Femur (tissue), 1 donor: ENCODE data around the gene BMP10.
A peak's percentile ranks its signal among the peaks of the same experiment; 100 is the strongest.
"Not testable (repeated sequence)": the region's sequence is repeated elsewhere in the genome, so short reads cannot be mapped to it uniquely, and the experiment has no call there.

ENCODE experiments used
- DNase-seq: peaks from one replicate; pipeline ENCODE4 v3.0.0-alpha.2; 2017

The BMP10 gene

DNA sequence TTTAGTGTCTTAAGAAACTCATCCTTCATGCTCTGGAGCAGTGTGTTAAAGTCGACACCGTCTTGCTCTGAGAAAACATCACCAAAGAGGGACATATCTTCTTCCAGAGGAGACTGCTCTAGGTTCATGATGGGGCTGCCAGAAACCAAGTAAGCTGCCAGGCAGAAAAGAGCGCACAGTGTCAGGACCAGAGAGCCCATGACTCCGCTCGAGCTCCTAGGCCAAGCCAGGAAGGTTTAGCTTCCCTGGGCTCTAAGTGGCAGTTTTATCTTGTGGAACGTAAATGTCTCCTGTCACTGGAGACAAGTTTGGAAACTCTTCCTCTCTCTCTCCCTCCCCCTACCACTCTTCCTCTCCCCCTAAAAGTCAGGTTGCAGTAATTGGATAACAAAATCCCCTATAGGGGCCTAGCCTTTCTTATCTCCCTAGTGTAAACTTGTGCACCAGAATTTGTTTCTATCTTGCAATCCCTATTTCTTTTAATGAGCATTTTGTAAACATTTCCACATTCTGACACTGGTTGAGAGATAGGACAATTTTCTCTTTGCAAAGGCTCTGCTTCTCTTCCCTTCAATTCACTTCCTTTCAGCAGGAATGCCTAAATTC is at the start of gene BMP10:
Gene BMP10 (minus strand): TSS at position 239 of the 606 bp plus-strand sequence. CDS start 39 bp downstream, at position 200.
- no peak for DNase-seq

- DNase-seq = no peak
Observed at GRCh38 chr2:68920481-68921170, 49.4 kb upstream of the BMP10 start.

DNA sequence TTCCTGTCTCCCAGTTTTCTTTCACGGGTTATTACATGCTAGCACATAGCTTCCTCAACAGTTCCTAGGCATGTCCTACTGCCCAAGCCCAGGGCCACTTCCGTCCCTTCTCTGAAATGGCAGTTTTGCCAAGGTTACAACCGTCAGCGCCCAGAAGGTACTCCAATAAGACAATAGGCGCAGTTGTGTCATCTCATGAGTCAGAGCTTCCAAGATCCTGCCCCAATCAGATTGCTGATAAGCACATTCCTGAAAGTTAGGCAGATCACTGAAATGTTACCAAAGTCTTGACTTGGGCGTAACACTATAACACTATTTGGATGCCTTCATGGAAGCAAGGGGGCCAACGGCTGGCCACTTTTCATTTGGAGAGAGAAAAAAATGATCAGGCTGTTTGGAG is 47.3 kb upstream of the BMP10 start:
- no peak for DNase-seq

- DNase-seq = no peak
Observed at GRCh38 chr2:68917034-68917718, 46.0 kb upstream of the BMP10 start.

GRCh38 chr2:68916226-68916625 is 45.0 kb upstream of the BMP10 start:
- no peak for DNase-seq

GRCh38 chr2:68915393-68915792 is 44.2 kb upstream of the BMP10 start:
- DNase-seq = no peak

DNA sequence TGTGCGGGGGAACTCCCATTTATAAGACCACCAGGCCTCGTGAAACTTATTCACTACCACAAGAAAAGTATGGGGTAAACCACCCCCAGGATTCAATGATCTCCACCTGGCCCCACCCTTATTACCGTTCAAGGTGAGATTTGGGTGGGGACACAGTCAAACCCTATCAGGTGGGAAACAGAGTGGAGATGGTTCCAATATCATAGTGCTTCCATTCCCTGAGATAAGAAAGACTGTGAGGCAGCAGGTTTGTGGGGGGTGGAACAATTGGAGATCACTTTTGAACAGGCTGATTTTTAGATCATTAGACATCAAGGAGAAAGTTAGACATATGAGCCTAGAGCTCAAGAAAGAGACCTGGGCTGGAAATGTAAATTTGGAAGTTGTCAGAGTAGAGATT is 42.2 kb upstream of the BMP10 start:
- no peak for DNase-seq

GRCh38 chr2:68912732-68913131 is 41.5 kb upstream of the BMP10 start:
- DNase-seq = no peak

DNA sequence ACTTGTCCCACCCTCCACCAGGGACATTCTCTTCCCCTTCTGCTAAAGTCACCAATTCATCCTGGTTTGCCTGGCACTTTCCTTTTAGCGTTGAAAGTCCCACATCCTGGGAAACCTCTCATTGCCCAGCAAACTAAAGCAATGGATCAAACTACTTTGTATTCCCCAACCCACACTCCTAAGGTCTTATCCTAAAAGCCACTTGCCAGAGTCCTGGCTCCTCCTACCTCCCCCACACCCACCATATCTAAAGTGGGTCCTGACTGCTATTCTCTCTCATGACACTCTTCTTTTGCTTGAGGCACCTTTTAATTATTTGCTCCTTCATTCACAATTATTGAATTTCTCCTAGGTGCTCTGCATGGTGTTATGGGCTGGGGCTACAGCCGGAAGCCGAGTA is 40.9 kb upstream of the BMP10 start:
- no peak for DNase-seq

GRCh38 chr2:68911709-68912108 is 40.5 kb upstream of the BMP10 start:
- DNase-seq = no peak

DNA sequence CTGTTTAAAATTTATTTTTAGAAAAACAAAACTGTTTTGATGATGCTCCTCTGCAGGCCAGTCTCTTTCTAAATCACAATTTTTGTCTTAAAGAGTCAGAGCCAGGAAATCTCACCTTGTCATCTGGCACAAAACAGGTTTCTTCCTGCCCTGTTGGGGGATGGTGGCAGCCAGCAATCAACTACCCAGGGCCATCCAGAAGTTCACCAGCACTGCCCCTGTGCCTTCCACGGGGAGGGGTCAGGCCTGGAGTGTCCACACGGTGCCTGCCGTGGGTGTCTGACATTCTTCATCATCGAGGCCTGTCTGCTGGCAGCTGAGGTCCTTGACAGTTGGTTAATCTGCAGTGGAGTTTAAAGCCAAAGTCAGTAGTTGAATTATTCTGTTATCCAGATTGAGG is 40.0 kb upstream of the BMP10 start:
- no peak for DNase-seq

DNA sequence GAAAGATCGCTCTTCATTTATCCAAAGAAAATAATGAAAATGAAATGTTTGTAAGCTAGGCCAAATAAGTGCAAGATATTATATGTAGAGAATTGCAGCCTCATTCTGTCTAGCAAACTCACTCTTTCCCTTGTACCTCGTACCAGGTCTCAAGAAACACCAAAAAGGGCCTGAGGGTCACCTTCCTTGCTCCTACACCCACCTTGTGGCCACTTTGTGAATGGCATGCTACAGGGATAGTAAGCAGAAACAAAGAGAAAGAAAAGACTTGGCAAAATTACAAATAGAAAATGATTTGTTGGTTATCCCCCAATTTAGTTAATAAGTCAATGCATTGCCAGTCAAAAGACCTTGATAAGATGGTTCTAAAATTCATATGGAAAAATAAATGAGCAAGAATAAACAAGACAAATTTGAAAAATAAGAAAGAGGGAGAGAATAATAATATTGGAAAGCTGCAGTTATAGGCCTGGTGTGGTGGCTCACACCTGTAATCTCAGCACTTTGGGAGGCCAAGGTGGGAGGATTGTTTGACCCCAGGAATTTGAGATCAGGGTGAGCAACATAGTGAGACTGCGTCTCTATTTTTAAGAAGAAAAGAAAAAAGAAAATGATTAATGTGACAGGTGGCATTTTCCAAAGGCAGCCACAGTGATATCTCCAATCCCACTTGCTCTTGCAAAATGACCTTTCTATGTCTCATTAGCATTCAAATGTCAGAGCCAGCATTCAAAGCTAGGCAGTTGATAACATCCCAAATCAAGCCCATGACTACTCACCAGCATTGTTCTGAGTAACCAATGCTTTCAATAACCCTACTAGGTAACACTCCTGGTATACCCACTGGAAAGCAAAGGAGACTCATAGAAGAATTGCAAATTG is 38.8 kb upstream of the BMP10 start:
- peak; percentile 70 for DNase-seq

- DNase-seq = peak; percentile 68
Observed at GRCh38 chr2:68908392-68908970, 37.3 kb upstream of the BMP10 start.

GRCh38 chr2:68907920-68908253 is 36.7 kb upstream of the BMP10 start:
- DNase-seq = no peak

DNA sequence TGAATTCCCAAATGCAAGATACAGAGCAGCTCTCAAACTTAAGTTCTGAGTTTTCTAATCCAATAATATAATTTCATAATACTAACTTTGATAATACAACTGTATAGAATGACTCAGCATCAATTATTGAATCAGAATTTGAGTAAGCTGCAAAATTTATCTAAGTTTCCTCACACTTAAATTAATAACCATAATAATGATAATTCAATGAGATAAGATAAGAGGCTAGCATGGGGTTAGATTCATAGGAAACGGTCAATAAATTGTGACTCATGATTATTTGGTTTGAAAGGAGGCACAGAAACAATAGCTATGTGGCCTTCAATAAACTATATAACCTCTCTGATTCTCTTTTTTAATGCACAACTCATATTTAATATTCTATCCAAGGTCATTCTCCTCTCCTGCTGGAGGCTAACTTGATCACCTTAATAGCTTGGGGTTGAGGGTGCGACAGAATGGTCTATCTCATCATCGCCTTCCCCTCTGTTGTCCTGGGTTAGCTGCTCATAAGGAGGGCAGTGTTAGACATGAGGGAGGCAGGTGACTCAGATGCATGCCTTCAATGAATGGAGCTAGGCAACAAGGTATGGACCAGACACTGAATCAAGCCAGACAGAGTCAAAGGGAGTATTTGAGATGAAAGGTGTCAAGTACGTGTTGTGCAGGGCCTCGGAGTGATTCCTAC is 36.2 kb upstream of the BMP10 start:
- DNase-seq = no peak

- DNase-seq = no peak
Observed at GRCh38 chr2:68906716-68907115, 35.5 kb upstream of the BMP10 start.

GRCh38 chr2:68905116-68905515 is 33.9 kb upstream of the BMP10 start:
- no peak for DNase-seq

- no peak for DNase-seq
Observed at GRCh38 chr2:68901561-68901960, 30.4 kb upstream of the BMP10 start.

GRCh38 chr2:68901199-68901514 is 30.0 kb upstream of the BMP10 start:
- no peak for DNase-seq

- DNase-seq = no peak
Observed at GRCh38 chr2:68900496-68901198, 29.4 kb upstream of the BMP10 start.

DNA sequence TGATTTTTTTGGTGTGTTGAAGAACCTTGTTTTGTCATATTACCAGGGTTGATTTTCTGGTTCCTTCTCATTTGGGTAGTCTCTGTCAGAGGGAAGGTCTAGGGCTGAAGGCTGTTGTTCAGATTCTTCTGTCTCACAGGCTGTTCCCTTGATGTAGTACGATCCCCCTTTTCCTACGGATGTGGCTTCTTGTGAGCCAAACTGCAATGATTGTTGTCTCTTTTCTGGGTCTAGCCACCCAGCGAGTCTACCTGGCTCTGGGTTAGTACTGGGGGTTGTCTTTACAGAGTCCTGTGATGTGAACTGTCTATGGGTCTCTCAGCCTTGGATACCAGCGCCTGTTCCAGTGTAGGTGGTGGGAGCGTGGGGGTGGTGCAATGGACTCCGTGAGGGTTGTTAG is 24.8 kb upstream of the BMP10 start:
- not testable (repeated sequence) for DNase-seq

- peak; percentile 24 for DNase-seq
Observed at GRCh38 chr2:68889500-68889899, 18.3 kb upstream of the BMP10 start.
